Nephron progenitor cell (in vitro differentiated cells): ENCODE measurements around the gene ADPGK.

ENCODE experiments used
- DNase-seq: peaks from one replicate; pipeline ENCODE4 v3.0.0; 2021
- H3K27ac Mint-ChIP-seq: 2 replicates; pipeline ENCODE4 v1.8.0; 2021; ENCODE audit warnings: mild to moderate bottlenecking, moderate library complexity, mixed read lengths
- H3K27me3 Mint-ChIP-seq: 2 replicates; pipeline ENCODE4 v1.8.0; 2021; ENCODE audit warnings: mild to moderate bottlenecking, low read depth, mixed read lengths; ENCODE audit not compliant: poor library complexity
- H3K36me3 Mint-ChIP-seq: 2 replicates; pipeline ENCODE4 v1.8.0; 2021; ENCODE audit warnings: low read depth, mixed read lengths
- H3K4me1 Mint-ChIP-seq: 2 replicates; pipeline ENCODE4 v1.8.0; 2021; ENCODE audit warnings: mixed read lengths
- H3K4me3 Mint-ChIP-seq: 2 replicates; pipeline ENCODE4 v1.8.0; 2021; ENCODE audit warnings: mild to moderate bottlenecking, moderate library complexity, mixed read lengths
- H3K9me3 Mint-ChIP-seq: 2 replicates; pipeline ENCODE4 v1.8.0; 2021; ENCODE audit warnings: mild to moderate bottlenecking, moderate library complexity, mixed read lengths
- CTCF ChIP-seq: fragments of 200-600 bp; sonication (generic); IDR thresholded peaks from 2 replicates; pipeline ENCODE4 v1.5.0; 2021; ENCODE audit warnings: antibody characterized with exemption

The ADPGK gene

GRCh38 chr15:72782274-72783003 lies 1.1 kb downstream of the ADPGK start:
- Mint-ChIP-seq H3K4me3 (peak overlapping the region; percentile 95), H3K27me3 (no peaks in the 10 kb centered on the region), H3K4me1 (peaks cover 39% of the 10 kb centered on the region), H3K9me3 (no peaks in the 10 kb centered on the region), H3K27ac (peak overlapping the region; percentile 87), H3K36me3 (peaks cover 29% of the 10 kb centered on the region)
- no peak for DNase-seq
- no peak for TF ChIP-seq CTCF

- no peak for TF ChIP-seq CTCF
- no peaks in the 10 kb centered on the region for H3K27me3 Mint-ChIP-seq
- peaks cover 29% of the 10 kb centered on the region for H3K36me3 Mint-ChIP-seq
- H3K9me3 Mint-ChIP-seq: no peaks in the 10 kb centered on the region
- H3K27ac Mint-ChIP-seq: no peak overlapping the region
- peak overlapping the region; percentile 95 for H3K4me3 Mint-ChIP-seq
- peaks cover 40% of the 10 kb centered on the region for H3K4me1 Mint-ChIP-seq
- no peak for DNase-seq
These were observed 1.9 kb downstream of the ADPGK start for GRCh38 chr15:72781631-72782030.

- H3K4me3 Mint-ChIP-seq: no peak overlapping the region
- no peak for DNase-seq
- H3K27me3 Mint-ChIP-seq: no peaks in the 10 kb centered on the region
- no peak overlapping the region for H3K27ac Mint-ChIP-seq
- H3K9me3 Mint-ChIP-seq: no peaks in the 10 kb centered on the region
- H3K4me1 Mint-ChIP-seq: peaks cover 26% of the 10 kb centered on the region
- H3K36me3 Mint-ChIP-seq: peaks cover 36% of the 10 kb centered on the region
- TF ChIP-seq CTCF: no peak
These were observed 4.8 kb downstream of the ADPGK start for GRCh38 chr15:72778796-72779195.

- Mint-ChIP-seq H3K27me3 (no peaks in the 10 kb centered on the region), H3K27ac (no peak overlapping the region), H3K9me3 (peaks cover under 1% of the 10 kb centered on the region), H3K36me3 (peaks cover 52% of the 10 kb centered on the region), H3K4me1 (peaks cover 8% of the 10 kb centered on the region), H3K4me3 (no peak overlapping the region)
- no peak for TF ChIP-seq CTCF
- DNase-seq: no peak
These were observed 8.7 kb downstream of the ADPGK start for GRCh38 chr15:72774696-72775383.

- Mint-ChIP-seq H3K9me3 (peaks cover 33% of the 10 kb centered on the region), H3K4me3 (no peak overlapping the region), H3K27ac (no peak overlapping the region), H3K36me3 (peaks cover 71% of the 10 kb centered on the region), H3K4me1 (peaks cover 3% of the 10 kb centered on the region), H3K27me3 (no peaks in the 10 kb centered on the region)
- no peak for TF ChIP-seq CTCF
- DNase-seq: no peak
These were observed 12.2 kb downstream of the ADPGK start for GRCh38 chr15:72771329-72771725.
